GM19238 (cell line): ENCODE measurements around the gene ARID5B.

Source experiments
- DNase-seq: peaks from one replicate; pipeline ENCODE4 v3.0.0; 2011; ENCODE audit warnings: low spot score; ENCODE audit not compliant: insufficient read length

The ARID5B gene

GRCh38 chr10:62029401-62029800, 127.9 kb downstream of the ARID5B start:
- no peak for DNase-seq

GRCh38 chr10:62031507-62031906, 130.0 kb downstream of the ARID5B start:
- DNase-seq = no peak

- no peak for DNase-seq
These were observed 131.6 kb downstream of the ARID5B start for GRCh38 chr10:62033125-62033524.

GRCh38 chr10:62034096-62034640, 132.7 kb downstream of the ARID5B start:
- no peak for DNase-seq

- DNase-seq = no peak
These were observed 134.9 kb downstream of the ARID5B start for GRCh38 chr10:62036186-62037081.

GRCh38 chr10:62037166-62037831, 135.8 kb downstream of the ARID5B start:
- no peak for DNase-seq

- no peak for DNase-seq
These were observed 136.6 kb downstream of the ARID5B start for GRCh38 chr10:62037890-62038608.

GRCh38 chr10:62038609-62039190, 137.2 kb downstream of the ARID5B start:
- DNase-seq = peak; percentile 35

GRCh38 chr10:62039954-62040353, 138.5 kb downstream of the ARID5B start:
- no peak for DNase-seq

GRCh38 chr10:62040881-62041280, 139.4 kb downstream of the ARID5B start:
- no peak for DNase-seq

- no peak for DNase-seq
These were observed 142.0 kb downstream of the ARID5B start for GRCh38 chr10:62043421-62044021.

GRCh38 chr10:62044566-62044965, 143.1 kb downstream of the ARID5B start:
- DNase-seq = no peak

GRCh38 chr10:62045765-62046521, 144.4 kb downstream of the ARID5B start:
- no peak for DNase-seq

- DNase-seq = no peak
These were observed 145.2 kb downstream of the ARID5B start for GRCh38 chr10:62046522-62047227.

- DNase-seq = no peak
These were observed 145.9 kb downstream of the ARID5B start for GRCh38 chr10:62047228-62047892.

GRCh38 chr10:62047960-62048383, 146.5 kb downstream of the ARID5B start:
- no peak for DNase-seq

- no peak for DNase-seq
These were observed 147.0 kb downstream of the ARID5B start for GRCh38 chr10:62048470-62048869.

GRCh38 chr10:62048919-62049623, 147.6 kb downstream of the ARID5B start:
- no peak for DNase-seq
